ENCODE results near the gene SULT1A3. TPM values are rescaled to one million over a fixed set of nuclear protein-coding genes. Genes with fewer than 3 reads are reported as not detected.
A peak's percentile ranks its signal among the peaks of the same experiment; 100 is the strongest.
"Not testable (repeated sequence)": the region's sequence is repeated elsewhere in the genome, so short reads cannot be mapped to it uniquely, and the experiment has no call there.

Gene SULT1A3
- total RNA-seq (2022) (13.4 TPM in 2 replicates), Bru-seq, nascent RNA (percentile 13 among the genes with signal in this experiment), BruChase-seq, experiment 1, labeled RNA remaining after a 6-hour chase (percentile 31 among the genes with signal in this experiment), BruChase-seq, experiment 2, labeled RNA remaining after a 2-hour chase (percentile 17 among the genes with signal in this experiment)
- long read RNA-seq, partial matches to known transcripts, result 0 of 1 reads
- long read RNA-seq, other reads (novel, unspliced or antisense), result 0 of 1 reads

DNA sequence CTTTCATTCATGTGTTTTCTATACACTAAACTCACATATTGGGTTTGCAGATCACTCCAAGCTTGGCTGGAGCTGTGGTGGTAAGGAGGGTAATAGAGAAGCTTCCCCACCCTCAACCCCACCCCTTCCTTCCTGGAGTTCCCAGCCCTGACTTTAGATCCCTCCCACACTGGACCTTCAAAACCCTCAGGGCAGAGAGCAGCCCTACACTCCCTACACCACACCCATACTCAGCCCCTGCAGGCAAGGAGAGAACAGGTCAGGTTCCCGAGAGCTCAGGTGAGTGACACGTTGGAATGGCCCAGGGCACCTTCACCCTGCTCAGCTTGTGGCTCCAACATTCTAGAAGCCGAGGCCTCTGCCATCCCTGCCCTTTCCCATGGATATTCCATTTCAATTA is at the start of gene SULT1A3:
Gene SULT1A3 (plus strand): TSS at position 207 of the 400 bp plus-strand sequence. CDS start 1,474 bp downstream, outside the sequence.
- CTCF ChIA-PET; intact Hi-C loops (cut with micrococcal nuclease); H3K36me3 Mint-ChIP-seq (ENCODE audit: insufficient read depth, unreplicated experiment); BruUV-seq (replicated peaks); DNase-seq (ENCODE audit: unreplicated experiment); H3K27ac Mint-ChIP-seq (ENCODE audit: low read depth, unreplicated experiment); H3K4me3 Mint-ChIP-seq (ENCODE audit: unreplicated experiment); H3K4me1 Mint-ChIP-seq (ENCODE audit: insufficient read depth, unreplicated experiment); H3K9me3 Mint-ChIP-seq (ENCODE audit: unreplicated experiment); POLR2A ChIA-PET; H3K27me3 Mint-ChIP-seq (ENCODE audit: insufficient read depth, unreplicated experiment): not testable (repeated sequence)

DNA sequence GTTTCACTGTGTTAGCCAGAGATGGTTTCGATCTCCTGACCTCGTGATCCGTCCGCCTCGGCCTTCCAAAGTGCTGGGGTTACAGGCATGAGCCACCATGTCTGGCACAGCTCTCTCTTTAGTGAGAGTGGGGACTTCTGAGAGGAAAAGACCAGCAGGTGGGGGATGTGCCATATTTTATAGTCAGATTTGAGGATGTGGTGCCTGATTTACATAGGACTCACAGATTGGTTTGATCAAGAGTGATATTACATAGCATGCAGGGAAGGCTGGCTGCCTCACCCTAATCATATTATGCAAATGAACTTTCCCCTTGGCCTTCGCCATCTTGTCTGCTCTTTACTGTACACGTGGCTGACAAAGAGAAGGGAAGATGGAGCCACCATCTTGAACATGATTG is 48.0 kb upstream of the SULT1A3 start:
- H3K27ac Mint-ChIP-seq (ENCODE audit: low read depth, unreplicated experiment), result no peak overlapping the region
- H3K4me3 Mint-ChIP-seq (ENCODE audit: unreplicated experiment), result no peak overlapping the region
- TF ChIP-seq, protein P1, sequence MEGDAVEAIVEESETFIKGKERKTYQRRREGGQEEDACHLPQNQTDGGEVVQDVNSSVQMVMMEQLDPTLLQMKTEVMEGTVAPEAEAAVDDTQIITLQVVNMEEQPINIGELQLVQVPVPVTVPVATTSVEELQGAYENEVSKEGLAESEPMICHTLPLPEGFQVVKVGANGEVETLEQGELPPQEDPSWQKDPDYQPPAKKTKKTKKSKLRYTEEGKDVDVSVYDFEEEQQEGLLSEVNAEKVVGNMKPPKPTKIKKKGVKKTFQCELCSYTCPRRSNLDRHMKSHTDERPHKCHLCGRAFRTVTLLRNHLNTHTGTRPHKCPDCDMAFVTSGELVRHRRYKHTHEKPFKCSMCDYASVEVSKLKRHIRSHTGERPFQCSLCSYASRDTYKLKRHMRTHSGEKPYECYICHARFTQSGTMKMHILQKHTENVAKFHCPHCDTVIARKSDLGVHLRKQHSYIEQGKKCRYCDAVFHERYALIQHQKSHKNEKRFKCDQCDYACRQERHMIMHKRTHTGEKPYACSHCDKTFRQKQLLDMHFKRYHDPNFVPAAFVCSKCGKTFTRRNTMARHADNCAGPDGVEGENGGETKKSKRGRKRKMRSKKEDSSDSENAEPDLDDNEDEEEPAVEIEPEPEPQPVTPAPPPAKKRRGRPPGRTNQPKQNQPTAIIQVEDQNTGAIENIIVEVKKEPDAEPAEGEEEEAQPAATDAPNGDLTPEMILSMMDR (IDR thresholded peaks at IDR 0.05; ENCODE audit: unreplicated experiment), result no peak
- DNase-seq (ENCODE audit: unreplicated experiment), result no peak
- H3K27me3 Mint-ChIP-seq (ENCODE audit: insufficient read depth, unreplicated experiment), result no peaks in the 10 kb centered on the region
- CTCF ChIA-PET, result interaction anchor here (0.6 kb wide), 1 partner anchor 14 kb away, joined by 3 read pairs; no protein-coding TSS in a partner anchor
- H3K4me1 Mint-ChIP-seq (ENCODE audit: insufficient read depth, unreplicated experiment), result no peaks in the 10 kb centered on the region
- POLR2A ChIA-PET, result interaction anchor here (1.0 kb wide), 1 partner anchor 17 kb away, joined by 3 read pairs; no protein-coding TSS in a partner anchor
- no peaks in the 10 kb centered on the region for H3K9me3 Mint-ChIP-seq (ENCODE audit: unreplicated experiment)
- intact Hi-C loops (cut with micrococcal nuclease), result no loop called here
- no TSS peak for BruUV-seq (replicated peaks)
- no peaks in the 10 kb centered on the region for H3K36me3 Mint-ChIP-seq (ENCODE audit: insufficient read depth, unreplicated experiment)

DNA sequence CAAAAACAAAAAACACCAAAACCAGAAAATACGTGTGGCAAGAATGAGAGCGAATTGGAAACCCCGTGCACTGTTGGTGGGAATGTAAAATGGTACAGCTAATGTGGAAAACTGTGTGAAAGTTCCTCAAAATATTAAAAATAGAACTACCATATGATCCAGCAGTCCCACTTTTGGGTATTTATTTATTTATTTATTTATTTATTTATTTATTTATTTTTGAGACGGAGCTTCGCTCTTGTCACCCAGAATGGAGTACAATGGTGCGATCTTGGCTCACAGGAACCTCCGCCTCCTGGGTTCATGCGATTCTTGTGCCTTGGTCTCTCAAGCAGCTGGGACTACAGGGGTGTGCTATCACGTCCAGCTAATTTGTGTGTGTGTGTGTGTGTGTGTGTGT is 46.5 kb upstream of the SULT1A3 start:
- DNase-seq (ENCODE audit: unreplicated experiment), result no peak
- Mint-ChIP-seq H3K4me1 (ENCODE audit: insufficient read depth, unreplicated experiment) (no peaks in the 10 kb centered on the region), H3K4me3 (ENCODE audit: unreplicated experiment) (no peak overlapping the region), H3K27me3 (ENCODE audit: insufficient read depth, unreplicated experiment) (no peaks in the 10 kb centered on the region), H3K9me3 (ENCODE audit: unreplicated experiment) (no peaks in the 10 kb centered on the region), H3K36me3 (ENCODE audit: insufficient read depth, unreplicated experiment) (no peaks in the 10 kb centered on the region), H3K27ac (ENCODE audit: low read depth, unreplicated experiment) (no peak overlapping the region)
- POLR2A ChIA-PET, result no interaction called here
- intact Hi-C loops (cut with micrococcal nuclease), result no loop called here
- CTCF ChIA-PET, result no interaction called here
- BruUV-seq (replicated peaks), result no TSS peak
- TF ChIP-seq, protein P1 (IDR thresholded peaks at IDR 0.05; ENCODE audit: unreplicated experiment), result no peak

DNA sequence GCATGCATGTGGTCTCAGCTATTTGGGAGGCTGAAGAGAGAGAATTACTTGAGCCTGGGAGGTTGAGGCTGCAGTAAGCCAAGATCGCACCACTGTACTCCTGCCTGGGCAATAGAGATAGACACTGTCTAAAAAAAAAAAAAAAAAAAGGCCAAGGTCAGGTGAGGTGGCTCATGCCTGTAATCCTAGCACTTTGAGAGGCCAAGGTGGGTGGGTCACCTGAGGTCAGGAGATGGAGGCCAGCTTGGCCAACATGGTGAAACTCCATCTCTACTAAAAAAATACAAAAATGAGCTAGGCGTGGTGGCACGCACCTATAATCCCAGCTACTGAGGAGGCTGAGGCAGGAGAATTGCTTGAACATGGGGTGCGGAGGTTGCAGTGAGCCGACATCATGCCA is 43.9 kb upstream of the SULT1A3 start:
- Mint-ChIP-seq H3K9me3 (ENCODE audit: unreplicated experiment) (no peaks in the 10 kb centered on the region), H3K4me1 (ENCODE audit: insufficient read depth, unreplicated experiment) (no peaks in the 10 kb centered on the region), H3K4me3 (ENCODE audit: unreplicated experiment) (no peak overlapping the region), H3K27ac (ENCODE audit: low read depth, unreplicated experiment) (no peak overlapping the region), H3K36me3 (ENCODE audit: insufficient read depth, unreplicated experiment) (no peaks in the 10 kb centered on the region), H3K27me3 (ENCODE audit: insufficient read depth, unreplicated experiment) (no peaks in the 10 kb centered on the region)
- no peak for DNase-seq (ENCODE audit: unreplicated experiment)
- no TSS peak for BruUV-seq (replicated peaks)
- TF ChIP-seq, protein P1 (IDR thresholded peaks at IDR 0.05; ENCODE audit: unreplicated experiment), result no peak
- ChIA-PET CTCF (interaction anchor here (1.0 kb wide), 1 partner anchor 31 kb away, joined by 5 read pairs; no protein-coding TSS in a partner anchor), POLR2A (interaction anchor here (1.5 kb wide), 1 partner anchor 31 kb away, joined by 3 read pairs; no protein-coding TSS in a partner anchor)
- intact Hi-C loops (cut with micrococcal nuclease), result no loop called here
